Caco-2 (cell line): ENCODE results near the gene MARCHF9. TPM values are rescaled to one million over a fixed set of nuclear protein-coding genes. Genes with fewer than 3 reads are reported as not detected.
A peak's percentile ranks its signal among the peaks of the same experiment; 100 is the strongest.

Experiments
- BruUV-seq: library from RNA; stranded (reverse); fragments of 400-500 nt; replicated peaks from 2 replicates; lab custom pipeline; 2021; lab: Mats Ljungman, UMichigan
- CTCF ChIA-PET: fragments of 300-600 bp; sonication (Branson Sonifier 250); formaldehyde crosslinking; loops from one replicate; lab custom pipeline; 2022; ENCODE audit warnings: antibody characterized with exemption; lab: Charles Lee
- POLR2A ChIA-PET: fragments of 300-600 bp; sonication (Branson Sonifier 250); formaldehyde crosslinking; loops from one replicate; lab custom pipeline; 2022; ENCODE audit warnings: antibody characterized with exemption; lab: Charles Lee
- DNase-seq, 2 experiments: peaks; one replicate each; pipeline versions ENCODE4 v3.0.0 to v3.0.0-alpha.2; 2020 to 2022
- H3K27me3 ChIP-seq: replicated peaks from 2 replicates; pipeline ENCODE4 v1.6.0; 2011; ENCODE audit warnings: low read length; ENCODE audit not compliant: control insufficient read depth, insufficient read depth
- H3K36me3 ChIP-seq: 2 replicates; pipeline ENCODE4 v1.5.1; 2011; ENCODE audit warnings: low read length; ENCODE audit not compliant: control insufficient read depth, insufficient read depth
- H3K4me1 ChIP-seq: fragments of 250-450 bp; sonication (Bioruptor Pico); 2 replicates; pipeline ENCODE4 v1.5.1; 2020; ENCODE audit warnings: mild to moderate bottlenecking
- H3K4me3 ChIP-seq: 2 replicates; pipeline ENCODE4 v1.5.1; 2011; ENCODE audit warnings: low read depth, mild to moderate bottlenecking, control low read depth, low read length
- H3K9me3 ChIP-seq: fragments of 250-450 bp; sonication (Bioruptor Pico); 2 replicates; pipeline ENCODE4 v1.5.1; 2020; ENCODE audit warnings: mild to moderate bottlenecking, moderate library complexity
- H3K27ac Mint-ChIP-seq: one replicate; pipeline ENCODE4 v1.8.0; 2022; ENCODE audit warnings: mixed read lengths; ENCODE audit not compliant: unreplicated experiment
- H3K27me3 Mint-ChIP-seq: one replicate; pipeline ENCODE4 v1.8.0; 2022; ENCODE audit warnings: mixed read lengths; ENCODE audit not compliant: insufficient read depth, unreplicated experiment
- H3K36me3 Mint-ChIP-seq: one replicate; pipeline ENCODE4 v1.8.0; 2022; ENCODE audit warnings: mild to moderate bottlenecking, mixed read lengths; ENCODE audit not compliant: insufficient read depth, unreplicated experiment
- H3K4me1 Mint-ChIP-seq: one replicate; pipeline ENCODE4 v1.8.0; 2022; ENCODE audit warnings: low read depth, mixed read lengths; ENCODE audit not compliant: unreplicated experiment
- H3K4me3 Mint-ChIP-seq: one replicate; pipeline ENCODE4 v1.8.0; 2022; ENCODE audit warnings: mild to moderate bottlenecking, moderate library complexity, mixed read lengths; ENCODE audit not compliant: unreplicated experiment
- H3K9me3 Mint-ChIP-seq: one replicate; pipeline ENCODE4 v1.8.0; 2022; ENCODE audit warnings: mixed read lengths; ENCODE audit not compliant: unreplicated experiment
- intact Hi-C: fragments of 100-400 bp; cut with micrococcal nuclease; formaldehyde crosslinking; loops from one replicate; pipeline ENCODE4 v1.10.0; 2022; ENCODE audit not compliant: unreplicated experiment
- total RNA-seq: library from RNA; stranded (reverse); gene quantifications from 2 replicates; pipeline ENCODE4 v1.2.3, GENCODE V29; 2022
- TF ChIP-seq, protein P1 (sequence below), 2 experiments: fragments of 200-600 bp in 1 of 2; IDR thresholded peaks; 1 replicate in 1 of 2; 2 replicates in 1 of 2; pipeline versions ENCODE4 v1.5.1 to v1.8.0; 2011 to 2022; ENCODE audit warnings: antibody characterized with exemption in 1 of 2, control low read depth in 1 of 2, inconsistent platforms in 1 of 2, low read depth in 1 of 2, low read length in 1 of 2, mild to moderate bottlenecking in 1 of 2, moderate library complexity in 1 of 2; ENCODE audit not compliant: insufficient read depth in 1 of 2, severe bottlenecking in 1 of 2, unreplicated experiment in 1 of 2

MARCHF9 gene
- total RNA-seq, 1 experiment from 2014 or later = 11.0 TPM

DNA sequence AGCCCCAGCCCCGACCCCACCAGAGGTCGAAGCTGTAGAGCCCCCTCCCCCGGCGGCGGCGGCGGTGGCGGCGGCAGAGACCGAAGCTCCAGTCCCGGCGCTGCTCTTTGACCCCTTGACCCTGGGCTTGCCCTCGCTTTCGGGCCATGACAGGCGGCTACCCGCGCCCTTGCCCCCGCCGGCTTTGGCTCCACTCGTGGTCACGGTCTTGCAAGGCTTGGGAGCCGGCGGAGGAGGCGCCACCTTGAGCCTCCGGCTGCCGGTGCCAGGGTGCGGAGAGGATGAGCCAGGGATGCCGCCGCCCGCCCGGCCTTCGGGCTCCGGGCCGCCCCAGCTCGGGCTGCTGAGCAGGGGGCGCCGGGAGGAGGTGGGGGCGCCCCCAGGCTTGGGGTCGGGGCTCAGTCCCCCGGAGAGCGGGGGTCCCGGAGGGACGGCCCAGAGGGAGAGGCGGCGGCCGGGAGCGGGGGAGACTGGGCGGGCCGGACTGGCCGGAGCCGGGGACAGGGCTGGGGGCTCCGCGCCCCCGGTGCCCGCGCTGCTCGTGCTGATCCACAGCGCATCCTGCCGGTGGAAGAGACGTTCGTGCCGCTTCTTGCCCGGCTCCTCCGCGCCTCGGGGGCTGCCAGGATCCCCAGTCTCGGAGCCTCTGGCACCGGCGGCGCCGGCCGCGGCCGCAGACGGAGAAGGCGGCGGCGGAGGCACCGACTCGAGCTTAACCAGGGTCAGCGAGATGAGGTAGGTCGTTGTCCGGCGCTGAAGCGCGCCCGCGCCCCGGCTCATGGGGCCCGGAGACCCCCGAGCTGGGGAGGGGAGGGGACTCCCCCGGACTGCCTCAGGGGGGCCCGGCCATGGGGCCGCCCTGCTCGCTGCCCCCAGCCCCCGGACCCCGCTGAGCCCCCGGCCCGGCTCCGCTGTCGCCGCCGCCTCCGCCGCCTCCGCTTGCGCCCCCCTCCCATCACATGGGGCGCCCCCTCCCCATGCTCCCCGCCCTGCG is 17.1 kb upstream of the MARCHF9 start:
- H3K4me1 ChIP-seq = peaks cover 12% of the 10 kb centered on the region
- H3K27me3 ChIP-seq = peaks cover 7% of the 10 kb centered on the region
- H3K36me3 ChIP-seq = no peaks in the 10 kb centered on the region
- ChIA-PET CTCF (interaction anchor here (1.0 to 3.8 kb wide), 2 partner anchors 11 to 279 kb away, joined by 3 to 32 read pairs; no protein-coding TSS in a partner anchor), POLR2A (no interaction called here)
- Mint-ChIP-seq H3K27ac (no peak overlapping the region), H3K36me3 (no peaks in the 10 kb centered on the region), H3K27me3 (peaks cover 31% of the 10 kb centered on the region), H3K4me1 (peaks cover 17% of the 10 kb centered on the region), H3K9me3 (no peaks in the 10 kb centered on the region), H3K4me3 (peak overlapping the region; percentile 68)
- intact Hi-C loops = loop anchor here (5.0 kb wide), 2 partner anchors 45 to 280 kb away; partner anchors contain the start of genes GLI1, INHBE and OS9
- H3K9me3 ChIP-seq = no peaks in the 10 kb centered on the region
- BruUV-seq = no TSS peak
- TF ChIP-seq, protein P1, sequence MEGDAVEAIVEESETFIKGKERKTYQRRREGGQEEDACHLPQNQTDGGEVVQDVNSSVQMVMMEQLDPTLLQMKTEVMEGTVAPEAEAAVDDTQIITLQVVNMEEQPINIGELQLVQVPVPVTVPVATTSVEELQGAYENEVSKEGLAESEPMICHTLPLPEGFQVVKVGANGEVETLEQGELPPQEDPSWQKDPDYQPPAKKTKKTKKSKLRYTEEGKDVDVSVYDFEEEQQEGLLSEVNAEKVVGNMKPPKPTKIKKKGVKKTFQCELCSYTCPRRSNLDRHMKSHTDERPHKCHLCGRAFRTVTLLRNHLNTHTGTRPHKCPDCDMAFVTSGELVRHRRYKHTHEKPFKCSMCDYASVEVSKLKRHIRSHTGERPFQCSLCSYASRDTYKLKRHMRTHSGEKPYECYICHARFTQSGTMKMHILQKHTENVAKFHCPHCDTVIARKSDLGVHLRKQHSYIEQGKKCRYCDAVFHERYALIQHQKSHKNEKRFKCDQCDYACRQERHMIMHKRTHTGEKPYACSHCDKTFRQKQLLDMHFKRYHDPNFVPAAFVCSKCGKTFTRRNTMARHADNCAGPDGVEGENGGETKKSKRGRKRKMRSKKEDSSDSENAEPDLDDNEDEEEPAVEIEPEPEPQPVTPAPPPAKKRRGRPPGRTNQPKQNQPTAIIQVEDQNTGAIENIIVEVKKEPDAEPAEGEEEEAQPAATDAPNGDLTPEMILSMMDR (IDR thresholded peaks at IDR 0.05; ENCODE audit: insufficient read depth in 1 of 2, low read depth in 1 of 2, low read length in 1 of 2, severe bottlenecking in 1 of 2, unreplicated experiment in 1 of 2) = peak in 1 of 2 experiments; percentile 19
- H3K4me3 ChIP-seq = peak overlapping the region; percentile 33
- peak in 1 of 2 experiments; percentile 33 for DNase-seq

DNA sequence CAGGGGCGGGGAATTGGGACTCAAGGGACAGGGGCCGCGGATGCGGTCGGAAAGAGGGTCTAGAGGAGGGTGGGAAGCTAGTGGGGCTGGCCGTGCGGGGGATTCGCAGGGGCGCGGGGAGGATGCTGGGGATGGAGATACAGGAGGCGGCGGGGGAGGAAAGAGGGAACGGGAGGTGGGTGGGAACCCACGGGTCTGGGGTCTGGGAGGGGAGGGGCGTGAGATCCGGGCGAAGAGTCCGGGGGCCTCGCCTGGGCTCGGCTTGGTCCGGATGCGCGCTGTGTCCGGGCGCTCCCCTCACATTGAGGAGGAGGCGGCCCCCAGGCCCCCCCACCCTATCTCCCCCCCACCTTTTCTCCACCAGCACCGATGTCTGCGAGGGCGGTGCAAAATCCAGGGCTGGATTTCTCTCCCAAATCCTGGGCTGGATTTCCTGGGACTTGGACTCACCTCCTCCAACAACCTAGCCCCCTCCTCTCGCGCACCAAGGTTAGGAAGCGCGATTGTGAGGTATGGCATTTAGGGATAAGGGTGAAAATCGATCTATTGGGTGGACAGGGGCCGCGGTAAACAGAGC is 16.2 kb upstream of the MARCHF9 start, which contains the start of gene AGAP2:
Gene AGAP2, minus strand, starts transcription at position 82 of the 577 bp plus-strand sequence. CDS start 496 bp downstream, outside the sequence.
- Histone ChIP-seq H3K36me3 (no peaks in the 10 kb centered on the region), H3K9me3 (no peaks in the 10 kb centered on the region), H3K4me3 (peak within 1 kb of the TSS; percentile 33), H3K27me3 (peaks cover 7% of the 10 kb centered on the region), H3K4me1 (peaks cover 12% of the 10 kb centered on the region)
- CTCF ChIA-PET = no interaction called here
- H3K4me3 Mint-ChIP-seq = peak within 1 kb of the TSS; percentile 21
- no peaks in the 10 kb centered on the region for H3K9me3 Mint-ChIP-seq
- DNase-seq = no peak
- no peaks in the 10 kb centered on the region for H3K36me3 Mint-ChIP-seq
- peaks cover 17% of the 10 kb centered on the region for H3K4me1 Mint-ChIP-seq
- H3K27ac Mint-ChIP-seq = no peak within 1 kb of the TSS
- H3K27me3 Mint-ChIP-seq = peaks cover 31% of the 10 kb centered on the region
- intact Hi-C loops = loop anchor here (5.0 kb wide), 2 partner anchors 46 to 281 kb away; partner anchors contain the start of genes GLI1, INHBE and OS9
- TF ChIP-seq, protein P1 (IDR thresholded peaks at IDR 0.05; ENCODE audit: insufficient read depth in 1 of 2, low read depth in 1 of 2, low read length in 1 of 2, severe bottlenecking in 1 of 2, unreplicated experiment in 1 of 2) = no peak
- BruUV-seq = no TSS peak
- POLR2A ChIA-PET = no interaction called here

DNA sequence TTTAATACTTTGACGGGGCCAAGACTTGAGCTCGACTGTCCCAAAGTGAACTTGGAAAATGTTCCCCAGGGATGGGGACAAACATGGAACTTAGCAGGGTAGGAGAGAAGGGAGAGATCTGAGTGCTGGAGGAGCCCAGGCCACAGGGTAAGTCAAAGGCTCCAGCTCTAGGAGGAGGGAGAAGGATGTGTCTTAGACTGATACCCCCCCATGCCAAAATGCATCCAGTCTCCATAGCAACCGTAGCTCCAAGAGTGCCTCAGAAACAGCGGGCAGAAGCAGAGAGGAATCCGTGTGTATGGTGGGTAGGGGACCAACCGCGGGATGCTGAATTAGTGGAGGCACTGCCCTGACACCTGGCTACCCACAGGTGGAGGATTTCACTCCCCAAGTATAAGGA is 15.5 kb upstream of the MARCHF9 start:
- H3K4me3 Mint-ChIP-seq = peak overlapping the region; percentile 21
- DNase-seq = no peak
- H3K27ac Mint-ChIP-seq = no peak overlapping the region
- TF ChIP-seq, protein P1 (IDR thresholded peaks at IDR 0.05; ENCODE audit: insufficient read depth in 1 of 2, low read depth in 1 of 2, low read length in 1 of 2, severe bottlenecking in 1 of 2, unreplicated experiment in 1 of 2) = no peak
- Histone ChIP-seq H3K27me3 (peaks cover 4% of the 10 kb centered on the region), H3K4me1 (peaks cover 12% of the 10 kb centered on the region), H3K9me3 (no peaks in the 10 kb centered on the region), H3K4me3 (no peak overlapping the region), H3K36me3 (no peaks in the 10 kb centered on the region)
- peaks cover 22% of the 10 kb centered on the region for H3K4me1 Mint-ChIP-seq
- peaks cover 29% of the 10 kb centered on the region for H3K27me3 Mint-ChIP-seq
- no peaks in the 10 kb centered on the region for H3K9me3 Mint-ChIP-seq
- CTCF ChIA-PET = no interaction called here
- POLR2A ChIA-PET = no interaction called here
- no TSS peak for BruUV-seq
- intact Hi-C loops = loop anchor here (5.0 kb wide), 2 partner anchors 47 to 282 kb away; partner anchors contain the start of genes GLI1, INHBE and OS9
- peaks cover 5% of the 10 kb centered on the region for H3K36me3 Mint-ChIP-seq
